NCI-H446 (cell line): ENCODE measurements around the gene RAB4A.

Experiments used
- DNase-seq, 2 experiments: peaks; one replicate each; lab custom pipeline; 2025; lab: John Stamatoyannopoulos, UW

RAB4A gene

GRCh38 chr1:229339086-229339485 is 68.2 kb downstream of the RAB4A start:
- DNase-seq, result no peak

GRCh38 chr1:229339520-229339919 is 68.6 kb downstream of the RAB4A start:
- DNase-seq, result no peak

GRCh38 chr1:229340496-229340895 is 69.6 kb downstream of the RAB4A start:
- DNase-seq, result peak in 1 of 2 experiments; percentile 42

DNA sequence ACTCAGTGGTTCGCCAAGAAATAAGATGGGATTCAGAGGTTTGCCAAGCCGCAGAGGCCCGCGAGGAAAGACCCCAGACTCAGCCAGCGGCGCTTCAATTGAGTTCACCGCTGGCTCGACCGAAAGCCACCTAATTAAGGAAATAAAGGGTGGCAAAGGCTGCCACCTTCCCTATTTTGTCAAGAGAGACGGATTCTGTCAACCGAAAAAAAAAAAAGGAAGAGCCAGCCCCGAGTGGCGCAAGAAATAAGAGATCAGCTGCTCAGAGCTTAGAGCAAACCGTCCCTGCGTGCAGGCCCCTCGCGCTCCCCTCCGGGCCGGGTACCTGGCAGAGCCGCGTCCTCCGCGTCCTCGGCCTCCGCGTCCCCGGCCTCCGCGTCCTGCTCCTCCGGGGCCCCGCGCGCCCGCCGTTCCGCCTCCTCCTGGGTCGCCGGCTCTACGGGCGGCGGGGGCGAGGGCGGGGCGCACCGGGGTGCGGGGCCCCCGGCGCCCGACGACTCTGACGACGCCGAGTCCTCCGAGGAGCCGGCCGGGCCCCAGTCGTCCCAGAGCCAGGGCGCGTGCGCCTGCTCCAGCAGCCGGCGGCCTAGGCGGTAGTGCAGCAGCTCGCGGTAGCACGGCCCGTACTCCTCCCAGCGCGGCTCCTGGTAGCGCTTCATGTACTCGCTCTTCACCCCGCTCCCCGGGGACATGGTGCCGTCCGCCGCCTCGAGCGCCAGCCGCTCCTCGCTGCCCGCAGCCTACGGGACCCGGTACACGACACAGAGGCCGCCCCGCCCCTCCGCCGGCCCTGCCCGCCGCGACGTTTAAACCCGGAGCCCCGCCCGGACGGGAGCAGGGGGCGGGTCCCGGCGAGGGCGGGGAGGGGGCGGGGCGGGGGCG is 71.1 kb downstream of the RAB4A start:
- peak; percentile 59 to 84 for DNase-seq

GRCh38 chr1:229342656-229343569 is 72.0 kb downstream of the RAB4A start, which contains the start of gene CCSAP:
TSS of gene CCSAP (minus strand) at chr1:229343047. CDS start at chr1:229342465, 582 bp downstream.
- peak in 1 of 2 experiments; percentile 66 for DNase-seq

DNA sequence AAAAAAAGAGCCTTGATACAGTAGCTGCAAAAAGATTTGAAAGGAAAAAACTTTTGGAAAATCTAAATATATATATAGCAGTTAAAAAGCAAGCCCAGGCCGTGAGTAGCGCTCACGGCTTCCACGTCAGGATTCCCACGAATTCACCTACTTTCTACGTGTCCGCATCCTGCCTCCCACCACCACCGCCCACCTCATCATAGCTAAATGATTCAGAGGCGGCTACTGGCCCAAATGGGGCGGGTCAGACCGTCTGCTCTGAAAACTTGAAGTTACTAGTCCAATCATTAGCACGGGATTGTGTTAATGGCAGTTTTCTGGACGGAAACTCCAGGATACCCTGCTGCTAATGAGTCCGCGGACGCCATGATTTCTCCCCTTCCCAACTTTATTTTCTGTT is 73.2 kb downstream of the RAB4A start:
- DNase-seq, result no peak

GRCh38 chr1:229344937-229345684 is 74.2 kb downstream of the RAB4A start:
- no peak for DNase-seq

GRCh38 chr1:229347528-229347927 is 76.6 kb downstream of the RAB4A start:
- no peak for DNase-seq

- no peak for DNase-seq
Observed at GRCh38 chr1:229349463-229350385, 78.8 kb downstream of the RAB4A start.

GRCh38 chr1:229352975-229353374 is 82.1 kb downstream of the RAB4A start:
- DNase-seq, result no peak

DNA sequence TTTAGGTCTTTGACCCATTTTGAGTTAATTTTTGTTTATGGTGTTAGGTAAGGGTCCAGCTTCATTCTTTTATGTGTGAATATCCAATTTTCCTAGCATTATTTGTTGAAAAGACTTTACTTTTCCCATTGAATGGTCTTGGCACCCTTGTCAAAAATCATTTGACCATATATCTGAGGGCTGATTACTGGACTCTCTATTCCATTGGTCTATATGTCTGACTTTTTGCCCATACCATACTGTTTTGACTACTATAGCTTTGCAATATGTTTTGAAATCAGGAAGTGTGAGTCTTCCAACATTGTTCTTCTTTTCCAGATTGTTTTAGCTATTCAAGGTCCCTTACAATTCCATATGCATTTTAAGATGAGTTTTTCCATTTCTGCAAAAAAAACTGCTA is 83.3 kb downstream of the RAB4A start:
- DNase-seq, result no peak
